WI38 (cell line): Measurements from ENCODE around the gene ANKS1B.

Source experiments
- H3K4me3 ChIP-seq: 2 replicates; pipeline ENCODE4 v1.5.1; 2011; ENCODE audit warnings: low read depth, mild to moderate bottlenecking, control low read depth, low read length
- CTCF ChIP-seq: IDR thresholded peaks from 2 replicates; pipeline ENCODE4 v1.5.1; 2012; ENCODE audit warnings: low read depth, mild to moderate bottlenecking, control low read depth, low read length

ANKS1B gene

GRCh38 chr12:99067171-99067785, 917.5 kb downstream of the ANKS1B start:
- TF ChIP-seq CTCF, result no peak
- no peak overlapping the region for H3K4me3 ChIP-seq

- no peak for TF ChIP-seq CTCF
- H3K4me3 ChIP-seq, result no peak overlapping the region
Observed at GRCh38 chr12:99066726-99067125, 918.0 kb downstream of the ANKS1B start.

- no peak overlapping the region for H3K4me3 ChIP-seq
- no peak for TF ChIP-seq CTCF
Observed at GRCh38 chr12:99063182-99063581, 921.6 kb downstream of the ANKS1B start.

- no peak for TF ChIP-seq CTCF
- H3K4me3 ChIP-seq, result no peak overlapping the region
Observed at GRCh38 chr12:99059824-99060511, 924.8 kb downstream of the ANKS1B start.

- H3K4me3 ChIP-seq, result no peak overlapping the region
- TF ChIP-seq CTCF, result no peak
Observed at GRCh38 chr12:99057670-99058069, 927.1 kb downstream of the ANKS1B start.

GRCh38 chr12:99056186-99056585, 928.5 kb downstream of the ANKS1B start:
- TF ChIP-seq CTCF, result no peak
- H3K4me3 ChIP-seq, result no peak overlapping the region

GRCh38 chr12:99055299-99055698, 929.4 kb downstream of the ANKS1B start:
- TF ChIP-seq CTCF, result no peak
- no peak overlapping the region for H3K4me3 ChIP-seq
